ENCODE measurements around the gene QRICH2. TPM values are rescaled to one million over a fixed set of nuclear protein-coding genes. Genes with fewer than 3 reads are reported as not detected.

The QRICH2 gene
- total and polyA plus RNA-seq, 9 of the 15 experiments (the other 6 are each of a cell fraction or from before 2014, with no cell fraction given): 0.03 to 1.6 (median 0.81) TPM

- no peak for TF ChIP-seq KLF6 (CRISPR knock-in tag; IDR thresholded peaks at IDR 0.05; ENCODE audit: borderline replicate concordance)
- TF ChIP-seq RERE (CRISPR knock-in tag; IDR thresholded peaks at IDR 0.05; ENCODE audit: borderline replicate concordance): no peak
- TF ChIP-seq MAFF (IDR thresholded peaks at IDR 0.05; ENCODE audit: low read length): no peak
- no peak for TF ChIP-seq ELF1 (tag; IDR thresholded peaks at IDR 0.05)
- TF ChIP-seq ZBTB49 (CRISPR knock-in tag; IDR thresholded peaks at IDR 0.05; ENCODE audit: borderline replicate concordance): no peak
- TF ChIP-seq HDAC3 (IDR thresholded peaks at IDR 0.05; ENCODE audit: borderline replicate concordance, partially characterized antibody): no peak
- no peak for TF ChIP-seq BCOR (IDR thresholded peaks at IDR 0.05)
- peak; percentile 30 for TF ChIP-seq TAF1 (IDR thresholded peaks at IDR 0.05; ENCODE audit: control insufficient read depth, extremely low read depth, insufficient read depth, low read length, severe bottlenecking)
- peak; percentile 41; the same call in 1 of the 2 replicates for TF ChIP-seq ZNF511 (CRISPR knock-in tag; IDR thresholded peaks at IDR 0.05)
- no peak for TF ChIP-seq DDX20 (tag; IDR thresholded peaks at IDR 0.05; ENCODE audit: low read depth)
- no peak for TF ChIP-seq SAFB2 (IDR thresholded peaks at IDR 0.05; ENCODE audit: borderline replicate concordance, low read depth, low read length, severe bottlenecking)
- no peak for TF ChIP-seq GATA2 (CRISPR knock-in tag; IDR thresholded peaks at IDR 0.05)
- TF ChIP-seq MYBL2 (IDR thresholded peaks at IDR 0.05; ENCODE audit: low read depth): no peak
- no peak for TF ChIP-seq MYBL2 (CRISPR knock-in tag; IDR thresholded peaks at IDR 0.05; ENCODE audit: borderline replicate concordance)
- TF ChIP-seq TAF7 (tag; IDR thresholded peaks at IDR 0.05): no peak
- TF ChIP-seq ZBTB9 (CRISPR knock-in tag; IDR thresholded peaks at IDR 0.05): no peak
- TF ChIP-seq MAFK (IDR thresholded peaks at IDR 0.05; ENCODE audit: low read length): no peak
Observed at GRCh38 chr17:76246080-76247066, 61.7 kb downstream of the QRICH2 start (continued).

Data from K562 (cell line).